Endothelial cell of umbilical vein (primary cell): ENCODE data around the gene RD3L. TPM values are rescaled to one million over a fixed set of nuclear protein-coding genes. Genes with fewer than 3 reads are reported as not detected.

Experiments used
- BruUV-seq: library from RNA; stranded (reverse); fragments of 400-500 nt; replicated peaks from 2 replicates; lab custom pipeline; 2021; lab: Mats Ljungman, UMichigan
- CTCF ChIA-PET: fragments of 300-600, 350-600 bp; sonication (Branson Sonifier 250); formaldehyde crosslinking; loops from one replicate; lab custom pipeline; 2021; ENCODE audit warnings: antibody characterized with exemption, inconsistent platforms; lab: Charles Lee
- POLR2A ChIA-PET: fragments of 300-600, 350-600 bp; sonication (Branson Sonifier 250); formaldehyde crosslinking; loops from one replicate; lab custom pipeline; 2021; ENCODE audit warnings: antibody characterized with exemption, inconsistent platforms; lab: Charles Lee
- DNase-seq: peaks from one replicate; pipeline ENCODE4 v3.0.0-alpha.2; 2011; ENCODE audit warnings: low read depth, low spot score
- FAIRE-seq: peaks from 2 replicates; lab custom pipeline; 2011; peaks lifted over from hg19 to GRCh38; lab: Jason Lieb, UNC
- H2AFZ ChIP-seq: 2 replicates; pipeline ENCODE4 v1.6.0; 2012; ENCODE audit warnings: low read depth, low read length, control low read depth, inconsistent platforms
- H3K27ac ChIP-seq: 2 replicates; pipeline ENCODE4 v1.5.1; 2011; ENCODE audit warnings: low read depth, mild to moderate bottlenecking, control low read depth, low read length, moderate library complexity; ENCODE audit not compliant: insufficient read depth
- H3K27me3 ChIP-seq, 2 experiments: 2 replicates each; pipeline versions ENCODE4 v1.6.0 to v1.6.1; 2011; ENCODE audit warnings: low read length in 2 of 2, mixed read lengths in 1 of 2; ENCODE audit not compliant: control insufficient read depth in 2 of 2, insufficient read depth in 2 of 2
- H3K36me3 ChIP-seq, 2 experiments: 2 replicates in 1 of 2; 3 replicates in 1 of 2; pipeline ENCODE4 v1.5.1; 2011; ENCODE audit warnings: low read length in 2 of 2, mild to moderate bottlenecking in 1 of 2, moderate library complexity in 1 of 2; ENCODE audit not compliant: control insufficient read depth in 2 of 2, insufficient read depth in 2 of 2; ENCODE audit errors: extremely low read depth in 1 of 2
- H3K4me1 ChIP-seq: 3 replicates; pipeline ENCODE4 v1.5.1; 2011; ENCODE audit warnings: mild to moderate bottlenecking, low read length; ENCODE audit not compliant: control insufficient read depth, insufficient read depth; ENCODE audit errors: extremely low read depth
- H3K4me2 ChIP-seq: 2 replicates; pipeline ENCODE4 v1.6.1; 2011; ENCODE audit warnings: low read length, control low read depth, mixed read lengths; ENCODE audit not compliant: insufficient read depth
- H3K4me3 ChIP-seq, 3 experiments: fragments of 200-600 bp in 1 of 3; sonication (generic), shearing (Covaris generic) in 1 of 3; replicated peaks in 1 of 3; 2 replicates each; pipeline ENCODE4 v1.5.1; 2011 to 2016; ENCODE audit warnings: control low read depth in 3 of 3, low read length in 3 of 3, mild to moderate bottlenecking in 2 of 3, inconsistent platforms in 1 of 3, low read depth in 1 of 3, moderate library complexity in 1 of 3; ENCODE audit not compliant: insufficient read depth in 1 of 3
- H3K79me2 ChIP-seq: 2 replicates; pipeline ENCODE4 v1.6.0; 2012; ENCODE audit warnings: low read length, inconsistent platforms; ENCODE audit not compliant: control insufficient read depth, insufficient read depth
- H3K9ac ChIP-seq: replicated peaks from 2 replicates; pipeline ENCODE3; 2011; ENCODE audit warnings: low read length, control low read depth; ENCODE audit not compliant: insufficient read depth; ENCODE audit errors: extremely low read depth
- H3K9me1 ChIP-seq: replicated peaks from 3 replicates; pipeline ENCODE4 v1.6.0; 2011; ENCODE audit warnings: mild to moderate bottlenecking, low read length; ENCODE audit not compliant: control insufficient read depth, insufficient read depth; ENCODE audit errors: extremely low read depth
- H3K9me3 ChIP-seq: replicated peaks from 2 replicates; pipeline ENCODE4 v1.5.1; 2012; ENCODE audit warnings: low read length, inconsistent platforms; ENCODE audit not compliant: control insufficient read depth, insufficient read depth
- H4K20me1 ChIP-seq: replicated peaks from 2 replicates; pipeline ENCODE3; 2011; ENCODE audit warnings: mild to moderate bottlenecking, low read length; ENCODE audit not compliant: control insufficient read depth, insufficient read depth; ENCODE audit errors: extremely low read depth
- EZH2 ChIP-seq: IDR thresholded peaks from 2 replicates; pipeline ENCODE4 v1.6.1; 2012; ENCODE audit warnings: borderline replicate concordance, low read depth, mild to moderate bottlenecking, moderate library complexity, low read length, inconsistent platforms; ENCODE audit not compliant: severe bottlenecking
- FOS ChIP-seq: IDR thresholded peaks from 2 replicates; pipeline ENCODE4 v1.6.1; 2011; ENCODE audit warnings: mild to moderate bottlenecking, low read length, moderate library complexity, borderline replicate concordance; ENCODE audit not compliant: insufficient read depth
- GATA2 ChIP-seq: IDR thresholded peaks from 2 replicates; pipeline ENCODE4 v1.7.0; 2011; ENCODE audit warnings: low read depth, mild to moderate bottlenecking, moderate library complexity, mixed read lengths, low read length; ENCODE audit not compliant: insufficient read length, insufficient read depth
- JUN ChIP-seq: IDR thresholded peaks from 2 replicates; pipeline ENCODE4 v1.6.1; 2011; ENCODE audit warnings: borderline replicate concordance, low read depth; ENCODE audit not compliant: insufficient read length, insufficient read depth
- MYC ChIP-seq: IDR thresholded peaks from one replicate; pipeline ENCODE4 v1.6.1; 2011; ENCODE audit warnings: mild to moderate bottlenecking, low read depth, low read length
- POLR2A ChIP-seq: IDR thresholded peaks from 2 replicates; pipeline ENCODE4 v1.6.1; 2012; ENCODE audit warnings: low read depth, mild to moderate bottlenecking, control low read depth, low read length
- POLR2AphosphoS5 ChIP-seq: IDR thresholded peaks from 2 replicates; pipeline ENCODE4 v1.6.1; 2012; ENCODE audit warnings: low read depth, mild to moderate bottlenecking, control low read depth, low read length, moderate library complexity; ENCODE audit not compliant: insufficient read depth
- dilution Hi-C: fragments of 300-500 bp; cut with MboI; formaldehyde crosslinking; loops from one replicate; pipeline ENCODE4 v1.15.0; 2019; ENCODE audit warnings: low sequenced_read_pairs; ENCODE audit not compliant: extremely low pct_ligation_motif_present
- intact Hi-C: fragments of 100-400 bp; cut with micrococcal nuclease; formaldehyde crosslinking; loops from one replicate; pipeline ENCODE4 v1.10.0; 2022
- polyA plus RNA-seq, 4 experiments: library from polyadenylated mRNA; depleted of rRNA in 3 of 4; stranded (reverse) in 3 of 4; unstranded in 1 of 4; fragments of >200 nt; gene quantifications; 2 replicates each; pipeline versions ENCODE4 v1.2.1 to v1.2.3, GENCODE V29; 2011 to 2012; ENCODE audit warnings: missing spikeins in 1 of 4
- total RNA-seq: library from RNA; stranded (reverse); gene quantifications from 2 replicates; pipeline ENCODE4 v1.2.3, GENCODE V29; 2021
- TF ChIP-seq, protein P1 (sequence below), 2 donors: IDR thresholded peaks; 1 replicate in 1 of 2; 2 replicates in 1 of 2; pipeline ENCODE4 v1.5.1; 2011; ENCODE audit warnings: low read length in 2 of 2, mild to moderate bottlenecking in 2 of 2, moderate library complexity in 2 of 2, control low read depth in 1 of 2, inconsistent platforms in 1 of 2, low read depth in 1 of 2; ENCODE audit not compliant: insufficient read depth in 1 of 2; ENCODE audit errors: extremely low read depth in 1 of 2
- TF ChIP-seq, protein P2 (sequence below): IDR thresholded peaks from 2 replicates; pipeline ENCODE4 v1.6.1; 2011; ENCODE audit not compliant: insufficient read depth, insufficient read length

The RD3L gene
- total and polyA plus RNA-seq, 2 donors (not counting 3 experiments of a cell fraction or from before 2014, with no cell fraction given) = not detected

DNA sequence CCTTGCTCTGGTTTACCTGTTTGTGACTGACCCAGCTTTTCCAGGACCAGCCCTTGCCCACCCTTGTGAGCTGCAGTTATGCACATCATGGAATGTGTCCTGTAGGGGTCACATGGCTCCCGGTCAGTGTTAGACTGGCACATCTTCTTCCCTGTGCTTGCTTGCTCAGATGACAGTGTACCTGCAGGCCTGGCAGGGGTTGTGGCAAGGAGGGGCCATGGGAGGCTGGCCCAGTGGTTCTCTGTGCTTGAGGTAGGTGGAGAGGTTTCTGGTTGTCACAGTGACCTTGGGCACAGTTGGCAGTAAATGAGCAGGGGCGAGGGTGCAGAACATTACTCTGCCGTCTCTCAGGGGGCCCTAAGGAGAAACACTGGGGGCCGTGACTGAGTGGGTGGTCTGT is 27.6 kb upstream of the RD3L start:
- Histone ChIP-seq H3K36me3 (no peaks in the 10 kb centered on the region), H3K27me3 (peaks cover 0 to 3% of the 10 kb centered on the region in 2 experiments), H3K79me2 (no peaks in the 10 kb centered on the region), H3K9ac (no peak overlapping the region), H3K27ac (no peak overlapping the region), H3K4me3 (no peak overlapping the region), H4K20me1 (no peaks in the 10 kb centered on the region), H2AFZ (no peak overlapping the region), H3K4me1 (no peaks in the 10 kb centered on the region), H3K9me1 (no peaks in the 10 kb centered on the region), H3K9me3 (no peaks in the 10 kb centered on the region), H3K4me2 (no peak overlapping the region)
- ChIA-PET POLR2A (no interaction called here), CTCF (no interaction called here)
- TF ChIP-seq, protein P1, sequence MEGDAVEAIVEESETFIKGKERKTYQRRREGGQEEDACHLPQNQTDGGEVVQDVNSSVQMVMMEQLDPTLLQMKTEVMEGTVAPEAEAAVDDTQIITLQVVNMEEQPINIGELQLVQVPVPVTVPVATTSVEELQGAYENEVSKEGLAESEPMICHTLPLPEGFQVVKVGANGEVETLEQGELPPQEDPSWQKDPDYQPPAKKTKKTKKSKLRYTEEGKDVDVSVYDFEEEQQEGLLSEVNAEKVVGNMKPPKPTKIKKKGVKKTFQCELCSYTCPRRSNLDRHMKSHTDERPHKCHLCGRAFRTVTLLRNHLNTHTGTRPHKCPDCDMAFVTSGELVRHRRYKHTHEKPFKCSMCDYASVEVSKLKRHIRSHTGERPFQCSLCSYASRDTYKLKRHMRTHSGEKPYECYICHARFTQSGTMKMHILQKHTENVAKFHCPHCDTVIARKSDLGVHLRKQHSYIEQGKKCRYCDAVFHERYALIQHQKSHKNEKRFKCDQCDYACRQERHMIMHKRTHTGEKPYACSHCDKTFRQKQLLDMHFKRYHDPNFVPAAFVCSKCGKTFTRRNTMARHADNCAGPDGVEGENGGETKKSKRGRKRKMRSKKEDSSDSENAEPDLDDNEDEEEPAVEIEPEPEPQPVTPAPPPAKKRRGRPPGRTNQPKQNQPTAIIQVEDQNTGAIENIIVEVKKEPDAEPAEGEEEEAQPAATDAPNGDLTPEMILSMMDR (IDR thresholded peaks at IDR 0.05; ENCODE audit: extremely low read depth in 1 of 2, insufficient read depth in 1 of 2, low read depth in 1 of 2, low read length in 2 of 2) = no peak
- TF ChIP-seq MYC (no peak), POLR2AphosphoS5 (no peak), JUN (no peak), GATA2 (no peak), FOS (no peak), EZH2 (no peak), POLR2A (no peak)
- TF ChIP-seq, protein P2, sequence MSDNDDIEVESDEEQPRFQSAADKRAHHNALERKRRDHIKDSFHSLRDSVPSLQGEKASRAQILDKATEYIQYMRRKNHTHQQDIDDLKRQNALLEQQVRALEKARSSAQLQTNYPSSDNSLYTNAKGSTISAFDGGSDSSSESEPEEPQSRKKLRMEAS = no peak
- FAIRE-seq = no peak
- dilution Hi-C loops (no loop called here), intact Hi-C loops (no loop called here)
- DNase-seq = no peak
- no TSS peak for BruUV-seq
